Lung (tissue), 12 donors: ENCODE results near the gene TMEM9. TPM values are rescaled to one million over a fixed set of nuclear protein-coding genes. Genes with fewer than 3 reads are reported as not detected.

Experiments
- ATAC-seq: fragments of 200-7000 bp; cut with Tn5 transposase; one replicate; pipeline ENCODE4 v1.9.1; 2020; ENCODE audit warnings: moderate number of reproducible peaks; ENCODE audit not compliant: insufficient read depth, low FRiP score
- DNase-seq, 3 donors: peaks; one replicate each; pipeline ENCODE4 v3.0.0-alpha.2; 2013 to 2017
- H3K27ac ChIP-seq, 2 donors: one replicate each; pipeline ENCODE4 v1.5.1; 2013; ENCODE audit warnings: mild to moderate bottlenecking in 2 of 2, moderate library complexity in 2 of 2, control low read depth in 1 of 2, inconsistent platforms in 1 of 2, low read depth in 1 of 2, low read length in 1 of 2
- H3K27me3 ChIP-seq, 3 donors: one replicate each; pipeline ENCODE4 v1.5.1; 2013; ENCODE audit warnings: low read length in 2 of 3; ENCODE audit not compliant: control insufficient read depth in 3 of 3, insufficient read depth in 3 of 3
- H3K36me3 ChIP-seq, 4 donors: one replicate each; pipeline ENCODE4 v1.5.1; 2013; ENCODE audit warnings: low read length in 4 of 4, mild to moderate bottlenecking in 1 of 4, moderate library complexity in 1 of 4; ENCODE audit not compliant: control insufficient read depth in 4 of 4, insufficient read depth in 4 of 4
- H3K4me1 ChIP-seq, 5 donors: one replicate each; pipeline ENCODE4 v1.5.1; 2013; ENCODE audit warnings: low read length in 5 of 5, mild to moderate bottlenecking in 2 of 5, moderate library complexity in 1 of 5; ENCODE audit not compliant: control insufficient read depth in 5 of 5, insufficient read depth in 5 of 5
- H3K4me3 ChIP-seq: one replicate; pipeline ENCODE4 v1.5.1; 2013; ENCODE audit warnings: mild to moderate bottlenecking, control low read depth, moderate library complexity
- H3K9ac ChIP-seq, 2 donors: one replicate each; pipeline ENCODE4 v1.5.1; 2013; ENCODE audit warnings: low read length in 2 of 2, control low read depth in 1 of 2; ENCODE audit not compliant: insufficient read depth in 1 of 2
- H3K9me3 ChIP-seq, 4 donors: one replicate each; pipeline ENCODE4 v1.5.1; 2013; ENCODE audit warnings: low read length in 3 of 4, mild to moderate bottlenecking in 1 of 4, moderate library complexity in 1 of 4; ENCODE audit not compliant: control insufficient read depth in 4 of 4, insufficient read depth in 3 of 4
- CTCF ChIP-seq: IDR thresholded peaks from 2 replicates; pipeline ENCODE4 v1.5.1; 2012; ENCODE audit warnings: mild to moderate bottlenecking; ENCODE audit errors: control extremely low read depth, extremely low read depth
- WGBS, 2 donors: extraction: QIAGEN DNeasy Blood & Tissue Kit; methylation state at CpG; one replicate each; pipeline ENCODE4 v1.1.7; 2013; 5-methylcytosine and 5-hydroxymethylcytosine counted together
- polyA plus RNA-seq, 2 donors: library from polyadenylated mRNA; stranded (reverse); fragments of 200-250 nt; gene quantifications; one replicate each; pipeline ENCODE4 v1.2.1, GENCODE V29; 2013
- total RNA-seq, 2 donors: library from RNA; depleted of rRNA in 1 of 2; stranded (reverse); fragments of >200 nt in 1 of 2; gene quantifications; one replicate each; pipeline ENCODE4 v1.2.1, GENCODE V29; 2014 to 2021
- donor health status: control.
- donor health status: control.
- donor health status: Bipolar disorder and iron deficiency.
- donor health status: healthy.
- donor health status: DM: yes; HTN: yes; CAD: no.

The TMEM9 gene
- total and polyA plus RNA-seq, 4 donors = 64.8 to 89.7 (median 77.6) TPM

DNA sequence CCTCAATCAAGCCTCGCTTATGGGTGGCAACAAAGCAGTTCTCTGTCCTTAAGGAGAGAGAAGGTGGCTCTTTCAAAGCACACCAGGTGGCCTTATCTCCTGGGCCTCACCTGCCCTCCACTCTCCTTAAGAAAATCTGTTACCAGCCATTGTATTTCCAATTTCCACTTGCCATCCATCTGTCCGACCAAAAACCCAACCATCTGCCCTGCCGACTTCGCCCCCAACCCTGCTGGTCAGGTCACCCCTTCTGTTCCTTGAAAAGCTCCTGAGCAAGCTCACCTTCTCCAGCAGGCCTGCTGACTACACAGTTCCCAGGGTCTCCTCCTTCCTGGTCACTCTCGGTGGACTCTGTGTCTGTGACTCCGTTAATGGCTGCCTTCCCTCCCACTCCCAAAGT lies 35.7 kb upstream of the TMEM9 start:
- no peak overlapping the region for H3K27ac ChIP-seq

GRCh38 chr1:201189085-201189484 lies 34.8 kb upstream of the TMEM9 start:
- ATAC-seq (no peak), DNase-seq (no peak)
- H3K36me3 ChIP-seq = no peaks in the 10 kb centered on the region
- H3K9me3 ChIP-seq = no peaks in the 10 kb centered on the region
- H3K27me3 ChIP-seq = peaks cover 0 to 5% (median 0%) of the 10 kb centered on the region in 3 donors
- no peak overlapping the region for H3K9ac ChIP-seq
- H3K4me1 ChIP-seq = peaks cover 0 to 30% (median 17%) of the 10 kb centered on the region in 5 donors
- TF ChIP-seq CTCF = no peak
- H3K27ac ChIP-seq = no peak overlapping the region
- WGBS, 2 donors = 82 to 89% methylated on average over 2 of the region's 2 CpGs
- no peak overlapping the region for H3K4me3 ChIP-seq

More for the DNA sequence above, 35.7 kb upstream of the TMEM9 start:
- no peak for TF ChIP-seq CTCF
- Histone ChIP-seq H3K4me1 (peaks cover 0 to 21% (median 10%) of the 10 kb centered on the region in 5 donors), H3K9ac (no peak overlapping the region), H3K27me3 (peaks cover 0 to 5% (median 0%) of the 10 kb centered on the region in 3 donors), H3K36me3 (no peaks in the 10 kb centered on the region), H3K4me3 (no peak overlapping the region), H3K9me3 (no peaks in the 10 kb centered on the region)
- no peak for DNase-seq
- WGBS, 2 donors = 84% methylated on average over 6 of the region's 6 CpGs
- ATAC-seq = no peak

GRCh38 chr1:201186192-201186591 lies 31.9 kb upstream of the TMEM9 start:
- TF ChIP-seq CTCF = no peak
- H3K4me3 ChIP-seq = no peak overlapping the region
- no peak overlapping the region for H3K27ac ChIP-seq
- peak in 2 of 3 donors; percentile 53 to 73 for DNase-seq
- H3K36me3 ChIP-seq = no peaks in the 10 kb centered on the region
- no peaks in the 10 kb centered on the region for H3K27me3 ChIP-seq
- H3K9ac ChIP-seq = no peak overlapping the region
- no peak for ATAC-seq
- no peaks in the 10 kb centered on the region for H3K9me3 ChIP-seq
- 51 to 68% methylated on average over 3 of the region's 3 CpGs for WGBS, 2 donors
- peaks cover 0 to 36% (median 17%) of the 10 kb centered on the region in 5 donors for H3K4me1 ChIP-seq

DNA sequence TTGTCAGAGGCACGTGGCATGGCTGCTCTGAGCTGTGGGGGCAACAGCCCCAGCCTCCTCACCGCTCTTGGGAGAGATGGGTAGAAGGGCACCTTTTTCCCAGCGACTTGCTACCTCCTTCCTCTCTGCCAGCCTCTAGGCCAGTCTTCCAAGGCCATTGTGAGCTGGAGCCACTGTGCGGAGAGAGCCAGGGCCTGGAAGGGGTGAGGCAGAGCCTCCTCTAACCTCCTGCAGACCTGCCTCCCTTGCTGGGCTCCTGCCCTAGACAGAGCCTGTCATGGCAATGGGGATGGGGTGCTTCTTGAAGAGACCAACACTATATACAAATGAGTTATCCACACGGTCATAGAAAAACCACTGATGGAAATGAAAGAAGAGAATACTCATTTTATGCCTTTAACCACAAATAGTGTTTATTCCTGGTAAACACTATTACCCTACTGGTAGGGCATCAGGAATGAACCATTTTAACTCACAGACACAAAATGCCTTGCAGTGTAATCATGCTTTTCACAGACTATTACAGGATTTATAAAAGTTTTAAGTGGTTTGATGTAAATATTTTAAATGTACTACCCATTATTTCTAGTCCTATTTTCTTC lies 31.4 kb upstream of the TMEM9 start:
- no peaks in the 10 kb centered on the region for H3K36me3 ChIP-seq
- no peaks in the 10 kb centered on the region for H3K9me3 ChIP-seq
- no peak overlapping the region for H3K4me3 ChIP-seq
- no peaks in the 10 kb centered on the region for H3K27me3 ChIP-seq
- peaks cover 0 to 36% (median 17%) of the 10 kb centered on the region in 5 donors for H3K4me1 ChIP-seq
- H3K9ac ChIP-seq = no peak overlapping the region
- H3K27ac ChIP-seq = no peak overlapping the region
- TF ChIP-seq CTCF = no peak
- no peak for ATAC-seq
- WGBS, 2 donors = 82 to 89% methylated on average over 5 of the region's 5 CpGs
- no peak for DNase-seq
